ENCODE results near the gene MTHFD1. TPM values are rescaled to one million over a fixed set of nuclear protein-coding genes. Genes with fewer than 3 reads are reported as not detected.

MTHFD1 gene
- total RNA-seq, 2 donors from 2014 or later = 29.0 to 31.1 TPM

- Mint-ChIP-seq H3K4me1 (no peaks in the 10 kb centered on the region), H3K27ac (no peak overlapping the region), H3K36me3 (ENCODE audit: low read depth) (peaks cover 16% of the 10 kb centered on the region), H3K27me3 (no peaks in the 10 kb centered on the region), H3K4me3 (no peak overlapping the region)
- no peaks in the 10 kb centered on the region for H3K9me3 ChIP-seq (ENCODE audit: control insufficient read depth, low read length, poor library complexity, severe bottlenecking)
- no peak for DNase-seq
- no peak for ATAC-seq
These were observed 28.3 kb downstream of the MTHFD1 start for GRCh38 chr14:64416348-64416932.

- H3K36me3 Mint-ChIP-seq (ENCODE audit: low read depth) = peaks cover 13% of the 10 kb centered on the region
- no peaks in the 10 kb centered on the region for H3K27me3 Mint-ChIP-seq
- no peaks in the 10 kb centered on the region for H3K4me1 Mint-ChIP-seq
- no peak overlapping the region for H3K27ac Mint-ChIP-seq
- H3K9me3 ChIP-seq (ENCODE audit: control insufficient read depth, low read length, poor library complexity, severe bottlenecking) = no peaks in the 10 kb centered on the region
- no peak overlapping the region for H3K4me3 Mint-ChIP-seq
- no peak for DNase-seq
- ATAC-seq = no peak
These were observed 29.1 kb downstream of the MTHFD1 start for GRCh38 chr14:64417055-64417770.

- DNase-seq (no peak), ATAC-seq (no peak)
- Mint-ChIP-seq H3K27me3 (no peaks in the 10 kb centered on the region), H3K4me3 (no peak overlapping the region), H3K36me3 (ENCODE audit: low read depth) (peaks cover 11% of the 10 kb centered on the region), H3K4me1 (no peaks in the 10 kb centered on the region), H3K27ac (no peak overlapping the region)
- H3K9me3 ChIP-seq (ENCODE audit: control insufficient read depth, low read length, poor library complexity, severe bottlenecking) = no peaks in the 10 kb centered on the region
These were observed 29.6 kb downstream of the MTHFD1 start for GRCh38 chr14:64417771-64418125.

GRCh38 chr14:64419003-64419402 lies 30.9 kb downstream of the MTHFD1 start:
- H3K9me3 ChIP-seq (ENCODE audit: control insufficient read depth, low read length, poor library complexity, severe bottlenecking) = no peaks in the 10 kb centered on the region
- no peak overlapping the region for H3K27ac Mint-ChIP-seq
- DNase-seq (no peak), ATAC-seq (no peak)
- no peaks in the 10 kb centered on the region for H3K4me1 Mint-ChIP-seq
- H3K36me3 Mint-ChIP-seq (ENCODE audit: low read depth) = peaks cover 11% of the 10 kb centered on the region
- no peaks in the 10 kb centered on the region for H3K27me3 Mint-ChIP-seq
- no peak overlapping the region for H3K4me3 Mint-ChIP-seq

- no peaks in the 10 kb centered on the region for H3K27me3 Mint-ChIP-seq
- no peak overlapping the region for H3K4me3 Mint-ChIP-seq
- DNase-seq (no peak), ATAC-seq (no peak)
- no peak overlapping the region for H3K27ac Mint-ChIP-seq
- peaks cover 9% of the 10 kb centered on the region for H3K36me3 Mint-ChIP-seq (ENCODE audit: low read depth)
- H3K4me1 Mint-ChIP-seq = no peaks in the 10 kb centered on the region
- no peaks in the 10 kb centered on the region for H3K9me3 ChIP-seq (ENCODE audit: control insufficient read depth, low read length, poor library complexity, severe bottlenecking)
These were observed 33.0 kb downstream of the MTHFD1 start for GRCh38 chr14:64421166-64421565.

GRCh38 chr14:64422005-64422404 lies 33.9 kb downstream of the MTHFD1 start:
- Mint-ChIP-seq H3K27me3 (no peaks in the 10 kb centered on the region), H3K4me3 (no peak overlapping the region), H3K36me3 (ENCODE audit: low read depth) (peaks cover 9% of the 10 kb centered on the region), H3K27ac (no peak overlapping the region), H3K4me1 (no peaks in the 10 kb centered on the region)
- no peak for DNase-seq
- no peak for ATAC-seq
- H3K9me3 ChIP-seq (ENCODE audit: control insufficient read depth, low read length, poor library complexity, severe bottlenecking) = no peaks in the 10 kb centered on the region

GRCh38 chr14:64422756-64423155 lies 34.6 kb downstream of the MTHFD1 start:
- no peaks in the 10 kb centered on the region for H3K4me1 Mint-ChIP-seq
- H3K27me3 Mint-ChIP-seq = no peaks in the 10 kb centered on the region
- no peaks in the 10 kb centered on the region for H3K9me3 ChIP-seq (ENCODE audit: control insufficient read depth, low read length, poor library complexity, severe bottlenecking)
- peaks cover 10% of the 10 kb centered on the region for H3K36me3 Mint-ChIP-seq (ENCODE audit: low read depth)
- H3K4me3 Mint-ChIP-seq = no peak overlapping the region
- ATAC-seq (no peak), DNase-seq (no peak)
- H3K27ac Mint-ChIP-seq = no peak overlapping the region

GRCh38 chr14:64423987-64424386 lies 35.8 kb downstream of the MTHFD1 start:
- Mint-ChIP-seq H3K36me3 (ENCODE audit: low read depth) (peaks cover 10% of the 10 kb centered on the region), H3K4me3 (no peak overlapping the region), H3K27ac (peak overlapping the region; percentile 45), H3K4me1 (no peaks in the 10 kb centered on the region), H3K27me3 (no peaks in the 10 kb centered on the region)
- DNase-seq (no peak), ATAC-seq (no peak)
- no peaks in the 10 kb centered on the region for H3K9me3 ChIP-seq (ENCODE audit: control insufficient read depth, low read length, poor library complexity, severe bottlenecking)

- H3K4me1 Mint-ChIP-seq = peaks cover 12% of the 10 kb centered on the region
- H3K27ac Mint-ChIP-seq = no peak overlapping the region
- ATAC-seq = no peak
- H3K27me3 Mint-ChIP-seq = no peaks in the 10 kb centered on the region
- no peak for DNase-seq
- H3K4me3 Mint-ChIP-seq = no peak overlapping the region
- no peaks in the 10 kb centered on the region for H3K9me3 ChIP-seq (ENCODE audit: control insufficient read depth, low read length, poor library complexity, severe bottlenecking)
- H3K36me3 Mint-ChIP-seq (ENCODE audit: low read depth) = peaks cover 8% of the 10 kb centered on the region
These were observed 46.4 kb downstream of the MTHFD1 start for GRCh38 chr14:64434528-64434927.

GRCh38 chr14:64438181-64438841 lies 50.2 kb downstream of the MTHFD1 start:
- Mint-ChIP-seq H3K27ac (no peak overlapping the region), H3K36me3 (ENCODE audit: low read depth) (peaks cover 11% of the 10 kb centered on the region), H3K4me1 (peaks cover 12% of the 10 kb centered on the region), H3K27me3 (no peaks in the 10 kb centered on the region), H3K4me3 (no peak overlapping the region)
- DNase-seq (no peak), ATAC-seq (no peak)
- no peaks in the 10 kb centered on the region for H3K9me3 ChIP-seq (ENCODE audit: control insufficient read depth, low read length, poor library complexity, severe bottlenecking)

GRCh38 chr14:64439141-64439540 lies 51.0 kb downstream of the MTHFD1 start:
- Mint-ChIP-seq H3K36me3 (ENCODE audit: low read depth) (peaks cover 13% of the 10 kb centered on the region), H3K27me3 (no peaks in the 10 kb centered on the region), H3K27ac (no peak overlapping the region), H3K4me1 (peaks cover 16% of the 10 kb centered on the region), H3K4me3 (no peak overlapping the region)
- no peaks in the 10 kb centered on the region for H3K9me3 ChIP-seq (ENCODE audit: control insufficient read depth, low read length, poor library complexity, severe bottlenecking)
- DNase-seq (no peak), ATAC-seq (no peak)

GRCh38 chr14:64440494-64440893 lies 52.3 kb downstream of the MTHFD1 start:
- DNase-seq = no peak
- no peaks in the 10 kb centered on the region for H3K9me3 ChIP-seq (ENCODE audit: control insufficient read depth, low read length, poor library complexity, severe bottlenecking)
- peaks cover 15% of the 10 kb centered on the region for H3K36me3 Mint-ChIP-seq (ENCODE audit: low read depth)
- peaks cover 30% of the 10 kb centered on the region for H3K4me1 Mint-ChIP-seq
- no peak overlapping the region for H3K4me3 Mint-ChIP-seq
- H3K27ac Mint-ChIP-seq = no peak overlapping the region
- ATAC-seq = no peak
- no peaks in the 10 kb centered on the region for H3K27me3 Mint-ChIP-seq

GRCh38 chr14:64442300-64442988 lies 54.3 kb downstream of the MTHFD1 start:
- Mint-ChIP-seq H3K4me1 (peaks cover 32% of the 10 kb centered on the region), H3K4me3 (no peak overlapping the region), H3K36me3 (ENCODE audit: low read depth) (peaks cover 15% of the 10 kb centered on the region), H3K27ac (no peak overlapping the region), H3K27me3 (no peaks in the 10 kb centered on the region)
- DNase-seq (no peak), ATAC-seq (no peak)
- H3K9me3 ChIP-seq (ENCODE audit: control insufficient read depth, low read length, poor library complexity, severe bottlenecking) = no peaks in the 10 kb centered on the region
